ENCODE measurements around the gene PLEKHA3.

DNA sequence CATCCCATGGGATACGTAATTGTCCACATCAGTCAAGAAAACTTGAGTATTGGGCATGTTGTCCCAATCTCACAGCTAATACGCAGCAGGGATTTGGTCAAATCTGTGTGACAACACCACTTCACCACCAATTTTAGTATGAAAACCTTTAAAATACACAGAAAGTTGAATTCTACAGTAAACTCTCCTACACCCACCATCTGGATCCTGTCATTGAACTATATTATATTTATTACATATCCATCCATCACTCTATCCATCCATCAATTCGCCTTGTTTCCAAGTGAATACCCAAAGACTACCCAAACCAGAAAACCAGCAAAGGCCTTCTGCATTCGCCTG is 1.0 kb upstream of the PLEKHA3 start:
- no peak for TF ChIP-seq TAF1 (IDR thresholded peaks at IDR 0.05; ENCODE audit: borderline replicate concordance, low read depth, low read length)
- no peak for TF ChIP-seq POLR2A (IDR thresholded peaks at IDR 0.05; ENCODE audit: low read depth, low read length)
- TF ChIP-seq POLR2AphosphoS5 (IDR thresholded peaks at IDR 0.05; ENCODE audit: low read depth, low read length), result no peak
